Prostate gland (tissue), 2 donors: ENCODE data around the gene GPR61. TPM values are rescaled to one million over a fixed set of nuclear protein-coding genes. Genes with fewer than 3 reads are reported as not detected.

Source experiments
- DNase-seq: peaks from one replicate; pipeline ENCODE4 v3.0.0-alpha.2; 2019; ENCODE audit warnings: low spot score
- H3K27ac ChIP-seq, 2 donors: fragments of 200-600 bp; sonication (generic); 2 replicates each; pipeline ENCODE4 v1.5.1; 2017 to 2019
- H3K27me3 ChIP-seq: fragments of 200-600 bp; sonication (generic); replicated peaks from 2 replicates; pipeline ENCODE4 v1.5.1; 2019; ENCODE audit not compliant: insufficient read depth
- H3K36me3 ChIP-seq, 2 donors: fragments of 200-600 bp; sonication (generic); 1 replicate in 1 of 2; 2 replicates in 1 of 2; pipeline versions ENCODE4 v1.5.1 to v1.8.1; 2017 to 2019
- H3K4me1 ChIP-seq: fragments of 200-600 bp; sonication (generic); replicated peaks from 2 replicates; pipeline ENCODE4 v1.5.1; 2019
- H3K4me3 ChIP-seq, 2 donors: fragments of 200-600 bp; sonication (generic); 2 replicates each; pipeline ENCODE4 v1.5.1; 2017 to 2019
- H3K9me3 ChIP-seq: fragments of 200-600 bp; sonication (generic); 2 replicates; pipeline ENCODE4 v1.5.1; 2017
- CTCF ChIP-seq, 4 experiments: fragments of 200-600 bp in 2 of 4; fragments of 450-650 bp in 2 of 4; sonication (generic) in 2 of 4; IDR thresholded peaks; 1 replicate in 3 of 4; 2 replicates in 1 of 4; pipeline ENCODE4 v1.5.1; 2016 to 2019; ENCODE audit warnings: antibody characterized with exemption in 4 of 4, mild to moderate bottlenecking in 2 of 4, moderate library complexity in 2 of 4
- POLR2A ChIP-seq: fragments of 450-650 bp; IDR thresholded peaks from one replicate; pipeline ENCODE4 v1.6.1; 2016; ENCODE audit warnings: antibody characterized with exemption, mild to moderate bottlenecking
- POLR2AphosphoS5 ChIP-seq: sonication (generic); formaldehyde crosslinking; IDR thresholded peaks from one replicate; pipeline ENCODE4 v1.6.1; 2017; ENCODE audit warnings: antibody characterized with exemption
- WGBS: methylation state at CpG from one replicate; pipeline ENCODE4 v1.1.5; 2018; 5-methylcytosine and 5-hydroxymethylcytosine counted together
- intact Hi-C: fragments of 100-400 bp; cut with DNase I; formaldehyde crosslinking; loops from one replicate; pipeline ENCODE4 v1.14.2; 2022
- small RNA-seq, 2 donors: library from RNA; depleted of rRNA; stranded (forward); fragments of <200 nt; gene quantifications; one replicate each; pipeline ENCODE3, GENCODE V24; 2016
- total RNA-seq, 2 donors: library from RNA; depleted of rRNA; stranded (reverse); fragments of >200 nt; gene quantifications; one replicate each; pipeline ENCODE4 v1.1.0, GENCODE V29; 2016

The GPR61 gene
- total RNA-seq, 2 donors from 2014 or later = 1.2 TPM; not detected in 1

- intact Hi-C loops = no loop called here
- peaks cover 0 to 5% of the 10 kb centered on the region in 2 donors for H3K36me3 ChIP-seq
- DNase-seq = no peak
- no peak overlapping the region for H3K4me3 ChIP-seq
- H3K4me1 ChIP-seq = no peaks in the 10 kb centered on the region
- no peak for TF ChIP-seq POLR2A
- TF ChIP-seq POLR2AphosphoS5 = no peak
- no peak for TF ChIP-seq CTCF (IDR thresholded peaks at IDR 0.05)
- no peaks in the 10 kb centered on the region for H3K27me3 ChIP-seq
- no peak overlapping the region for H3K27ac ChIP-seq
- WGBS = 89% methylated on average over 3 of the region's 3 CpGs
- H3K9me3 ChIP-seq = no peaks in the 10 kb centered on the region
Measured at GRCh38 chr1:109589177-109589576, 49.5 kb downstream of the GPR61 start.

GRCh38 chr1:109589679-109590078 lies 50.0 kb downstream of the GPR61 start:
- TF ChIP-seq CTCF (IDR thresholded peaks at IDR 0.05) (no peak), POLR2AphosphoS5 (no peak), POLR2A (no peak)

GRCh38 chr1:109592916-109593315 lies 53.2 kb downstream of the GPR61 start:
- Histone ChIP-seq H3K27me3 (no peaks in the 10 kb centered on the region), H3K36me3 (peaks cover 0 to 5% of the 10 kb centered on the region in 2 donors), H3K9me3 (no peaks in the 10 kb centered on the region), H3K4me1 (no peaks in the 10 kb centered on the region), H3K4me3 (no peak overlapping the region), H3K27ac (no peak overlapping the region)
- TF ChIP-seq CTCF (IDR thresholded peaks at IDR 0.05) (no peak), POLR2AphosphoS5 (no peak), POLR2A (no peak)
- intact Hi-C loops = no loop called here
- DNase-seq = no peak

More at GRCh38 chr1:109589679-109590078, 50.0 kb downstream of the GPR61 start:
- intact Hi-C loops = no loop called here
- no peak for DNase-seq
- Histone ChIP-seq H3K36me3 (peaks cover 0 to 5% of the 10 kb centered on the region in 2 donors), H3K9me3 (no peaks in the 10 kb centered on the region), H3K4me3 (no peak overlapping the region), H3K27me3 (no peaks in the 10 kb centered on the region), H3K4me1 (no peaks in the 10 kb centered on the region), H3K27ac (no peak overlapping the region)

GRCh38 chr1:109595531-109595930 lies 55.9 kb downstream of the GPR61 start:
- Histone ChIP-seq H3K27ac (no peak overlapping the region), H3K9me3 (no peaks in the 10 kb centered on the region), H3K4me3 (no peak overlapping the region), H3K27me3 (no peaks in the 10 kb centered on the region), H3K4me1 (no peaks in the 10 kb centered on the region), H3K36me3 (peaks cover 0 to 5% of the 10 kb centered on the region in 2 donors)
- no peak for DNase-seq
- intact Hi-C loops = no loop called here
- TF ChIP-seq CTCF (IDR thresholded peaks at IDR 0.05) (no peak), POLR2AphosphoS5 (no peak), POLR2A (no peak)
- 90% methylated on average over 2 of the region's 2 CpGs for WGBS

Small RNAs within 50 kb of the gene (small RNA-seq; reads per million reads assigned to genes)
- gene RNU6V = 0 reads per million in 2 donors

Other genes starting within 250 kb of the GPR61 start
- gene MYBPHL, start 232.9 kb upstream of the GPR61 start, total RNA-seq = not detected
- 100 to 1,000 TPM in 1 of 2 donors, 10 to 100 TPM in 1; 34.0 to 164 TPM for gene SORT1, start 142.0 kb upstream of the GPR61 start, total RNA-seq
- 10 to 100 TPM; 24.6 to 31.8 TPM for gene PSMA5, start 113.4 kb upstream of the GPR61 start, total RNA-seq
- 10 to 100 TPM in 1 of 2 donors, 1 to 10 TPM in 1; 1.3 to 48.1 TPM for gene SYPL2, start 73.3 kb upstream of the GPR61 start, total RNA-seq
- gene ATXN7L2, start 56.0 kb upstream of the GPR61 start, total RNA-seq = 10 to 100 TPM in 1 of 2 donors, 1 to 10 TPM in 1; 3.0 to 29.4 TPM
- 10 to 100 TPM; 12.0 to 12.3 TPM for gene CYB561D1, start 45.8 kb upstream of the GPR61 start, total RNA-seq
- 10 to 100 TPM in 1 of 2 donors, 1 to 10 TPM in 1; 9.5 to 13.2 TPM for gene AMIGO1, start 30.1 kb upstream of the GPR61 start, total RNA-seq
- gene GNAI3, start 8.7 kb downstream of the GPR61 start, total RNA-seq = 1 to 10 TPM; 5.1 to 5.4 TPM
- not detected for gene GNAT2, start 79.7 kb downstream of the GPR61 start, total RNA-seq
- gene AMPD2, start 80.0 kb downstream of the GPR61 start, total RNA-seq = 10 to 100 TPM; 40.1 to 72.3 TPM
- gene GSTM4, start 116.2 kb downstream of the GPR61 start, total RNA-seq = 10 to 100 TPM; 26.8 to 56.5 TPM
- 10 to 100 TPM; 47.5 to 79.5 TPM for gene GSTM2, start 128.2 kb downstream of the GPR61 start, total RNA-seq
- gene GSTM1, start 147.9 kb downstream of the GPR61 start, total RNA-seq = not detected
- gene GSTM5, start 172.4 kb downstream of the GPR61 start, total RNA-seq = 10 to 100 TPM in 1 of 2 donors, 1 to 10 TPM in 1; 4.2 to 12.3 TPM
- 100 to 1,000 TPM; 103 to 383 TPM for gene GSTM3, start 201.2 kb downstream of the GPR61 start, total RNA-seq
- gene EPS8L3, start 224.1 kb downstream of the GPR61 start, total RNA-seq = under 1 TPM in 1 of 2 donors, not detected in 1; 0.34 TPM